Right lobe of liver (tissue), 6 donors: ENCODE measurements around the gene DCTN4. TPM values are rescaled to one million over a fixed set of nuclear protein-coding genes. Genes with fewer than 3 reads are reported as not detected.

Experiments used
- ATAC-seq, 4 donors: fragments of 200-7000 bp; cut with Tn5 transposase; one replicate each; pipeline ENCODE4 v1.9.1; 2020; ENCODE audit warnings: mild to moderate bottlenecking in 4 of 4, moderate library complexity in 4 of 4
- DNase-seq, 3 donors: peaks; one replicate each; pipeline ENCODE4 v3.0.0-alpha.2; 2020
- H3K27ac ChIP-seq, 3 donors: fragments of 200-600 bp; one replicate each; pipeline ENCODE4 v1.8.0; 2022
- H3K27me3 ChIP-seq, 2 donors: fragments of 200-600 bp; one replicate each; pipeline ENCODE4 v1.8.0; 2022
- H3K36me3 ChIP-seq, 4 donors: fragments of 200-600 bp; sonication (generic) in 1 of 4; one replicate each; pipeline versions ENCODE4 v1.5.1 to v1.8.0; 2017 to 2022; ENCODE audit warnings: control low read depth in 1 of 4
- H3K4me1 ChIP-seq, 4 donors: fragments of 200-600 bp; sonication (generic) in 1 of 4; one replicate each; pipeline versions ENCODE4 v1.5.1 to v1.8.0; 2017 to 2022; ENCODE audit warnings: control low read depth in 1 of 4
- H3K4me3 ChIP-seq, 3 donors: fragments of 200-600 bp; one replicate each; pipeline ENCODE4 v1.8.0; 2022
- H3K9me3 ChIP-seq, 4 donors: fragments of 200-600 bp; sonication (generic) in 1 of 4; one replicate each; pipeline versions ENCODE4 v1.5.1 to v1.8.0; 2017 to 2022; ENCODE audit warnings: control low read depth in 1 of 4
- POLR2A ChIP-seq: fragments of 450-650 bp; IDR thresholded peaks from one replicate; pipeline ENCODE4 v1.6.1; 2017; ENCODE audit warnings: antibody characterized with exemption, mild to moderate bottlenecking
- WGBS: methylation state at CpG from one replicate; pipeline ENCODE4 v1.1.6; 2018; ENCODE audit warnings: low coverage, low lambda C conversion rate; ENCODE audit not compliant: insufficient coverage; ENCODE audit errors: missing lambda C conversion rate; 5-methylcytosine and 5-hydroxymethylcytosine counted together
- intact Hi-C, 2 donors: fragments of 100-400 bp; cut with DNase I; formaldehyde crosslinking; loops; one replicate each; pipeline versions ENCODE4 v1.11.2 to v1.14.1; 2022
- total RNA-seq, 6 experiments: library from RNA; depleted of rRNA in 2 of 6; stranded (reverse); fragments of >200 nt in 2 of 6; fragmentation: NEBNext Ultra II Directional in 3 of 6; extraction: Animal tissue kit (Norgen Biotek cat#: 25700) in 3 of 6; gene quantifications; one replicate each; pipeline versions ENCODE4 v1.1.0 to v1.2.4, GENCODE V29; 2016 to 2023
- TF ChIP-seq, protein P1 (sequence below), 4 donors: fragments of 200-600 bp in 3 of 4; fragments of 450-650 bp in 1 of 4; IDR thresholded peaks; one replicate each; pipeline versions ENCODE4 v1.5.1 to v1.8.0; 2016 to 2022; ENCODE audit warnings: antibody characterized with exemption in 4 of 4, mild to moderate bottlenecking in 2 of 4
- donor health status: DM: no; HTN: yes; CAD: no.
- donor health status: DM: no; HTN: no; CAD: no.
- donor health status: DM: no; HTN: no; CAD: no.
- donor health status: DM: no; HTN: yes; CAD: no.
- donor health status: DM: no; HTN: yes; CAD: no.

DCTN4 gene
- total RNA-seq, 6 experiments from 2014 or later: 25.2 to 30.5 (median 27.6) TPM

DNA sequence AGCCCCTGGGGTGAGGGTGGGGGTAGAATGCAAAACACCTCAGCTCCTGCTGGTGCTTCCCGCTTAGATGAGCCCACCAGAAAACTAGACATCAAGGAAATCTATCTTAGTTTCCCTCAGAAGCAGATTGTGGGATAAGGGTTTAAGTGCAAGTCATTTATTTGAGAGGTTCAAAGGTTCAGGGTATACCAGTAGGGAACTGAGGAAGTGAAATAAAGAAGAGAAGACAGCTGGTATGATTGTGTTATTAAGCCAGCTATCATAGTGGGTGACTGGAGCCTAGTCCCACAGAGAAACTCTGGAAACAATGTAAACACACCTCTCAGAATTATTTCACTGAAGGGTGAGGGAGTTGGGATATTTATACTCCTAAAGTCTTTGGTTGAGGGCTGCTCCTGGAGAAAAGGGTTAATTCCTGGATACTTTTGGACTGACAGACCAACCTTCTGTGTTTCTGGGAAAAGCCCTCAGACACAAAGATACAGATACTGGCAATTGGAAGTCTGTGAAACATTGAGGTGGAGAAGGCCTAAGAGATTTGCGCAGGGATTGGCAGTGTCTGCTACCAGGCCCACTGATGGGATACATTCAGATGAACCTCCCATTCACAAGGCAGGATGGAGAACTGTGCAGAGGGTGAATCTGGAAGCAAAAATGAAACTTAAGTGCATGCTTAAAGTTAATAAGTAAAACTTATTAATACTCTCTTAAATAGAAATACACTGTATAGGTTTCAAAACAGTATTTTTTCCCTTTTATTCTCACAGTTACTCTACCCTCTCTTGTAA, 6.4 kb upstream of the DCTN4 start:
- ATAC-seq: peak in 3 of 4 donors; percentile 13 to 37 (median 33)
- WGBS: 92% methylated on average over 2 of the region's 2 CpGs

DNA sequence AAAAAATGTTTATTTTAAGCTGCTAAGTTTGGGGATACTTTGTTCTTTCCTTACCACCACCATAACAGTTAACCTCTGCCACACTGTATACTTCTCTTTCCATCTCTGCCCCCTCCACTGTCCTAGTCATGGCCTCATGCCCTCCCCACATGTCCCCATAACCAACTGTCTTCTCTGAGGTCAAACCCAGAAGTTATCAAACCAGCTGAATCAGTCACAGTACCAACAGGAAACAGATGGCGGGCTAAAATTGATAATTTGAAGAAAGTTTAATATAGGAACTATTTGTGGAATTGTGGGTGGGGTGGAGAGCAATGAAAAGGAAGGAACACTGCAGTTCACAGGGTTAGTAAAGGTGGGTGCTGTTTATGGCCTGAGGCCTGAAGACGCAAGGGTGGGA, 5.7 kb upstream of the DCTN4 start:
- no peaks in the 10 kb centered on the region for H3K9me3 ChIP-seq
- WGBS: 71% methylated on average over 2 of the region's 2 CpGs
- TF ChIP-seq, protein P1, sequence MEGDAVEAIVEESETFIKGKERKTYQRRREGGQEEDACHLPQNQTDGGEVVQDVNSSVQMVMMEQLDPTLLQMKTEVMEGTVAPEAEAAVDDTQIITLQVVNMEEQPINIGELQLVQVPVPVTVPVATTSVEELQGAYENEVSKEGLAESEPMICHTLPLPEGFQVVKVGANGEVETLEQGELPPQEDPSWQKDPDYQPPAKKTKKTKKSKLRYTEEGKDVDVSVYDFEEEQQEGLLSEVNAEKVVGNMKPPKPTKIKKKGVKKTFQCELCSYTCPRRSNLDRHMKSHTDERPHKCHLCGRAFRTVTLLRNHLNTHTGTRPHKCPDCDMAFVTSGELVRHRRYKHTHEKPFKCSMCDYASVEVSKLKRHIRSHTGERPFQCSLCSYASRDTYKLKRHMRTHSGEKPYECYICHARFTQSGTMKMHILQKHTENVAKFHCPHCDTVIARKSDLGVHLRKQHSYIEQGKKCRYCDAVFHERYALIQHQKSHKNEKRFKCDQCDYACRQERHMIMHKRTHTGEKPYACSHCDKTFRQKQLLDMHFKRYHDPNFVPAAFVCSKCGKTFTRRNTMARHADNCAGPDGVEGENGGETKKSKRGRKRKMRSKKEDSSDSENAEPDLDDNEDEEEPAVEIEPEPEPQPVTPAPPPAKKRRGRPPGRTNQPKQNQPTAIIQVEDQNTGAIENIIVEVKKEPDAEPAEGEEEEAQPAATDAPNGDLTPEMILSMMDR (IDR thresholded peaks at IDR 0.05): no peak
- no peak for TF ChIP-seq POLR2A
- no peak for DNase-seq
- no peak overlapping the region for H3K27ac ChIP-seq
- no peaks in the 10 kb centered on the region for H3K27me3 ChIP-seq
- H3K36me3 ChIP-seq: no peaks in the 10 kb centered on the region
- peak in 1 of 4 donors; percentile 44 for ATAC-seq
- H3K4me3 ChIP-seq: no peak overlapping the region
- intact Hi-C loops: no loop called here
- H3K4me1 ChIP-seq: peaks cover 0 to 11% (median 0%) of the 10 kb centered on the region in 4 donors

More for the DNA sequence above, 6.4 kb upstream of the DCTN4 start:
- H3K4me1 ChIP-seq: peaks cover 0 to 11% (median 0%) of the 10 kb centered on the region in 4 donors
- intact Hi-C loops: no loop called here
- H3K36me3 ChIP-seq: no peaks in the 10 kb centered on the region
- H3K4me3 ChIP-seq: no peak overlapping the region
- no peak for TF ChIP-seq POLR2A
- TF ChIP-seq, protein P1 (IDR thresholded peaks at IDR 0.05): no peak
- DNase-seq: no peak
- H3K27ac ChIP-seq: no peak overlapping the region
- H3K27me3 ChIP-seq: no peaks in the 10 kb centered on the region
- H3K9me3 ChIP-seq: no peaks in the 10 kb centered on the region

DNA sequence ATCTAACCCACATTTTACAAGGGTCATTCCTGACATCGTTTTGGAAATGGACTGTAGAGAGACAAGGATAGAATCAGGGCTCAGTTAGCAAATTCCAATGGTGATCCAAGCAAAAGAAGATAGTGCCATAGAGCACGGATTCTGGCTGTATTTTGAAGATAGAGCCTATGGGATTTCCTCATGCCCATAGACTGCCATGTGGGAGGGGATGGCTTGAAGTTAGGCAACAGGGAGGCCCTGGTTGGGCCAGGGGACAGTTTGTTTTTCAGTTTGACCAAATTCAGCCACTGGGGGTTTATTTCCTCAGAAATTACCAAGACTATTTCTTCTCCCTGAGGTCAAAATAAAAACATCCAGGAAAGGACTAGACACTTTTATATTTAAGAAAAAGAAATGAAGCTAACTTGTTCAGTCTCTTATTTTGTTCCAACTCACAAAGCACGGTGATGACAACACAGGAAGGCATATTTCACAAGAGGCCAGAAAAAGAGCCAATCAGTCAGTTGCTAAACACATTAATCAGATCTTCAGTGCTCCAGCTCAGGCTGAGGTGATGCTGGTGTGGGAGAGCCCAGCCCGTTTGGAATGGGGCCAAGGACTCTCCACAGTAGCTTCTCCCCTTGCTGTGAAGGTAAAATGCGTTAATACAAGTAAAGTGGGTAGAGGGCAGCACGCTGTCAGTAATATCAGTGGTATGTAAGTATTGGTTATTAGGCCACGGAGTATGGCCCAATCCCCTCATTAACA, 4.4 kb upstream of the DCTN4 start:
- DNase-seq (peak; percentile 71 to 80 (median 75)), ATAC-seq (peak; percentile 4 to 58 (median 26))
- WGBS: 23% methylated on average over 7 of the region's 7 CpGs
- no peaks in the 10 kb centered on the region for H3K27me3 ChIP-seq
- no peak overlapping the region for H3K4me3 ChIP-seq
- intact Hi-C loops: no loop called here
- H3K27ac ChIP-seq: peak overlapping the region in 2 of 3 donors; percentile 56 to 70
- no peaks in the 10 kb centered on the region for H3K36me3 ChIP-seq
- TF ChIP-seq POLR2A: peak; percentile 20
- TF ChIP-seq, protein P1 (IDR thresholded peaks at IDR 0.05): no peak
- no peaks in the 10 kb centered on the region for H3K9me3 ChIP-seq
- H3K4me1 ChIP-seq: peaks cover 0 to 11% (median 0%) of the 10 kb centered on the region in 4 donors

DNA sequence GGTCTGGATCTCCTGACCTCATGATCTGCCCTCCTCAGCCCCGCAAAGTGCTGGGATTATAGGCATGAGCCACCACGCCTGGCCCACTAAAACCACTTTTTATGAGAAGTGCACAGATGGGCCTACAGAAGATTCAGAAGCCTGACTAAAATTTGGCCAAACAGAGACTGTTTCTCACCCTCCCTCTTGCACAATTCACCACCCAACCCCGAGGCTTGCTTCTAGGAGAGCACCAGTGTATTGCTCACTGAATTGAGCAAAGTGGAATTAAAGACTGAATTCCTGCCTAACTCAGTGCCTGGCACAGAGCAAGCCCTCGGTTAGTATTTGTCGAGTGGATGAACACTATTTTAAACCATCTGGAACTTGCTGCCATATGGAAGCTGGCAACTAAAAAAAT, 3.4 kb upstream of the DCTN4 start:
- H3K27ac ChIP-seq: peak overlapping the region in 1 of 3 donors; percentile 56
- H3K27me3 ChIP-seq: no peaks in the 10 kb centered on the region
- DNase-seq (no peak), ATAC-seq (no peak)
- H3K4me1 ChIP-seq: peaks cover 0 to 18% (median 3%) of the 10 kb centered on the region in 4 donors
- no peaks in the 10 kb centered on the region for H3K9me3 ChIP-seq
- intact Hi-C loops: no loop called here
- WGBS: 60% methylated on average over 4 of the region's 5 CpGs
- no peaks in the 10 kb centered on the region for H3K36me3 ChIP-seq
- no peak overlapping the region for H3K4me3 ChIP-seq
- no peak for TF ChIP-seq POLR2A
- TF ChIP-seq, protein P1 (IDR thresholded peaks at IDR 0.05): no peak
